OCI-M2 (cell line): ENCODE measurements around the gene TAX1BP3.

Experiments used
- DNase-seq: peaks from one replicate; lab custom pipeline; 2025; ENCODE audit not compliant: unreplicated experiment; lab: John Stamatoyannopoulos, UW

TAX1BP3 gene

GRCh38 chr17:3688852-3689261 lies 20.5 kb upstream of the TAX1BP3 start:
- DNase-seq = no peak

- DNase-seq = no peak
These were observed 19.7 kb upstream of the TAX1BP3 start for GRCh38 chr17:3688027-3688553.

GRCh38 chr17:3685174-3685573 lies 16.8 kb upstream of the TAX1BP3 start:
- no peak for DNase-seq

- no peak for DNase-seq
These were observed 14.7 kb upstream of the TAX1BP3 start for GRCh38 chr17:3683054-3683511.

GRCh38 chr17:3682033-3682432 lies 13.7 kb upstream of the TAX1BP3 start:
- DNase-seq = no peak

GRCh38 chr17:3681565-3681964 lies 13.2 kb upstream of the TAX1BP3 start:
- DNase-seq = no peak

GRCh38 chr17:3681057-3681456 lies 12.7 kb upstream of the TAX1BP3 start:
- no peak for DNase-seq

- DNase-seq = no peak
These were observed 11.3 kb upstream of the TAX1BP3 start for GRCh38 chr17:3679531-3680126.

- no peak for DNase-seq
These were observed 10.6 kb upstream of the TAX1BP3 start for GRCh38 chr17:3678821-3679530.

- DNase-seq = no peak
These were observed 9.9 kb upstream of the TAX1BP3 start for GRCh38 chr17:3678095-3678820.

- no peak for DNase-seq
These were observed 7.5 kb upstream of the TAX1BP3 start for GRCh38 chr17:3675886-3676285.

GRCh38 chr17:3672571-3672970 lies 4.2 kb upstream of the TAX1BP3 start:
- no peak for DNase-seq

GRCh38 chr17:3669548-3669947 lies 1.2 kb upstream of the TAX1BP3 start:
- DNase-seq = no peak

- DNase-seq = no peak
These were observed 638 bp upstream of the TAX1BP3 start for GRCh38 chr17:3669085-3669347.

GRCh38 chr17:3667366-3668278 lies 756 bp downstream of the TAX1BP3 start:
- peak; percentile 17 for DNase-seq

- DNase-seq = no peak
These were observed 1.9 kb downstream of the TAX1BP3 start for GRCh38 chr17:3666516-3666915.

- DNase-seq = no peak
These were observed 2.5 kb downstream of the TAX1BP3 start for GRCh38 chr17:3665834-3666233.

- no peak for DNase-seq
These were observed 5.0 kb downstream of the TAX1BP3 start for GRCh38 chr17:3663102-3664011.

- no peak for DNase-seq
These were observed 8.0 kb downstream of the TAX1BP3 start for GRCh38 chr17:3660311-3660891.
